Superior temporal gyrus (tissue), 1 donor: ENCODE results near the gene BTK.

Experiments
- DNase-seq: peaks from one replicate; pipeline ENCODE4 v3.0.0-alpha.2; 2016; ENCODE audit errors: extremely low spot score

Gene BTK

GRCh38 chrX:101393530-101394305 is 7.7 kb upstream of the BTK start:
- no peak for DNase-seq

GRCh38 chrX:101391831-101392230 is 5.8 kb upstream of the BTK start:
- DNase-seq: no peak

GRCh38 chrX:101390664-101391525 is 4.9 kb upstream of the BTK start, which contains the start of gene RPL36A:
Gene RPL36A (plus strand): TSS chrX:101391011. CDS start chrX:101391044, 33 bp downstream.
- peak; percentile 88 for DNase-seq

GRCh38 chrX:101388604-101389003 is 2.6 kb upstream of the BTK start:
- DNase-seq: no peak

- no peak for DNase-seq
These were observed 523 bp upstream of the BTK start for GRCh38 chrX:101386542-101386885.

- no peak for DNase-seq
These were observed 836 bp downstream of the BTK start for GRCh38 chrX:101385026-101385684.

GRCh38 chrX:101383679-101384205 is 2.2 kb downstream of the BTK start:
- no peak for DNase-seq

- DNase-seq: no peak
These were observed 8.4 kb downstream of the BTK start for GRCh38 chrX:101377547-101377946.

- DNase-seq: no peak
These were observed 15.0 kb downstream of the BTK start for GRCh38 chrX:101370888-101371504.

- DNase-seq: no peak
These were observed 16.3 kb downstream of the BTK start for GRCh38 chrX:101369687-101370086.

GRCh38 chrX:101368800-101369199 is 17.2 kb downstream of the BTK start:
- no peak for DNase-seq

- DNase-seq: no peak
These were observed 20.6 kb downstream of the BTK start for GRCh38 chrX:101365301-101365795.

- no peak for DNase-seq
These were observed 23.2 kb downstream of the BTK start for GRCh38 chrX:101362757-101363156.

- DNase-seq: no peak
These were observed 23.9 kb downstream of the BTK start for GRCh38 chrX:101362116-101362515.

GRCh38 chrX:101360390-101360789 is 25.6 kb downstream of the BTK start:
- no peak for DNase-seq

- DNase-seq: no peak
These were observed 26.0 kb downstream of the BTK start for GRCh38 chrX:101359966-101360365.

- DNase-seq: no peak
These were observed 28.7 kb downstream of the BTK start for GRCh38 chrX:101357166-101357795.

GRCh38 chrX:101349193-101349562 is 36.8 kb downstream of the BTK start:
- no peak for DNase-seq

- DNase-seq: peak; percentile 66
These were observed 37.4 kb downstream of the BTK start, which contains the start of gene TIMM8A for GRCh38 chrX:101348452-101349192. Gene TIMM8A (minus strand): TSS chrX:101348742. CDS start chrX:101348664, 78 bp downstream.

GRCh38 chrX:101347859-101348451 is 38.0 kb downstream of the BTK start:
- no peak for DNase-seq
